Astrocyte of the hippocampus (primary cell): ENCODE measurements around the gene DUSP7.
A peak's percentile ranks its signal among the peaks of the same experiment; 100 is the strongest.

Experiments
- DNase-seq: peaks from one replicate; pipeline ENCODE4 v3.0.0; 2011; ENCODE audit warnings: low read depth, low spot score

The DUSP7 gene

GRCh38 chr3:52029535-52029934, 26.8 kb downstream of the DUSP7 start:
- DNase-seq = no peak

DNA sequence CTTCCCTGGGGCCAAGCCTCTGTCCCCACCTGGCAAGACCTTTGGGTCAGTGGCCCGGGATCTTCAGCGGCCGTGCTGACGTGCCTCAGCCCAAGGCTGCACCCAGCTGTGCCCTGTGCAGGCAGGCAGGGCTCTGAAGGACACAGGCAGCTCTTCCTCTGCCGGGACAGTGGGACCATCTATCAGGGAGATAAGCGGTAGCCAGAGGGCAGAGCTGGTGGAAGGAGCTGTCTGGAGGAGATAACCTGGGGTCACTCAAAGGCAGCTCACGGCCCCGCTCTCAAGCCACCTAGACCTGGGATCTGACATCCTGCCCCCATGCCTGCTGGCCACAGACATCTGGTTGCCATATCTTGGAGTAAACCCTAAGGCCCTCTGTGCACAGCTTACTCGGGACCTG, 27.3 kb downstream of the DUSP7 start:
- no peak for DNase-seq

DNA sequence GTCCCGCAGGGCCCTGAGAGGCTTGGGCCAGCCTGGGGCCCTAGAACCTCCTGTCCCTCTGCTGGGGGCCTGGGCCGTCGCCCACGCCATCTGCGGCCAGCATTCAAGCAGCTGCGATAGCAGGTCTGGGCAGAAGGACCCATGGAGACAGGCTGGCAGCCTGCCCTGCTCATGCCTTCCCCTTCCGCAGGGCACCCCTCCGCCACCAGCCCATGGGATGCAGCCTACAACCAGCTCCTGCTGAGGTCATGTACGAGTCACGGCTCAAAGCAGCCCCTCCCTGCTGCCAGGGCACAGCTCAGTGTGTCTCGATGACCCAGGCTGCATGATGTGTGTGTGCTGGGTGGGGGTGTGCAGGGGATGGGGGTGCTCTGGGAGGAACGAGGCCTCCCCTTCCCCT, 27.8 kb downstream of the DUSP7 start:
- no peak for DNase-seq

DNA sequence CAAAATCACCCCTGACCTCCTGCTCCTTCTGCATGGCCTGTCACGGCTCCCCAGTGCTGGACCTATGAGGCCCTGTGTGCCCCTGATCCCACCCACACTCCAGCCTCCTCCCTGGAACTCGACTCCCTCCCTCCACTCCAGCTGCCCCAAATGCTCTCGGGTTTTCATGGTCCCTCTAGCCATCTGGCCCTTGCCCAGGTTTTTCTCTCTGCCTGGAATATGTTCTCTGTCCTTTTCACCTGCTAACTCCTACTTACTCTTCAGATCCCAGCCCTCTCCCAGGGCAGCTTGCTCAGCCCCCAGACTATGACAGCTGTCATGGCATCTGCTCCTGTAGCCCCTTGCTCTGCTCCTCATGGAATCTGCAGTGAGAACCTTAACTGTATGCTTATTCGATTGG, 30.3 kb downstream of the DUSP7 start:
- DNase-seq = no peak

DNA sequence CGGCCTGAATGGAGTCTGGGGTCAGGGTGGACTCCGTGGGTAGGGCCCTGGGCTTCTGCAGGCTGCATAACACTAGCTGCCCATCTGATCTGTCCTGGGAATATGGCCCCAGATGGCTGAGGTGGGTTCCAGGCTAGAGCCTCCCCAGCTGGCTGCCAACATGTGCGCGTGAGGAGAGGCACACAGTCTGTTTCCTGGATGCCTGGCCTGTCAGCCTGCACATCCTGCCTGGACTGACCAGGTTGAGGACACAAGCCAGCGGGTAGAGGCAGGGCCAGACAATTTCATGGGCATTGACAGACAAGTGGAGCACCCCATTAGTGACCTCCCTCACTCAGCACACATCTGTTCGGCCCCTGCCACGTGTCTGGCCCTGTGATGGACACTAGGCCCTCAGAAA, 30.9 kb downstream of the DUSP7 start:
- no peak for DNase-seq

GRCh38 chr3:52024765-52025452, 31.5 kb downstream of the DUSP7 start:
- DNase-seq = no peak

GRCh38 chr3:52023860-52024764, 32.3 kb downstream of the DUSP7 start:
- no peak for DNase-seq

- no peak for DNase-seq
Measured at GRCh38 chr3:52023101-52023770, 33.1 kb downstream of the DUSP7 start.

DNA sequence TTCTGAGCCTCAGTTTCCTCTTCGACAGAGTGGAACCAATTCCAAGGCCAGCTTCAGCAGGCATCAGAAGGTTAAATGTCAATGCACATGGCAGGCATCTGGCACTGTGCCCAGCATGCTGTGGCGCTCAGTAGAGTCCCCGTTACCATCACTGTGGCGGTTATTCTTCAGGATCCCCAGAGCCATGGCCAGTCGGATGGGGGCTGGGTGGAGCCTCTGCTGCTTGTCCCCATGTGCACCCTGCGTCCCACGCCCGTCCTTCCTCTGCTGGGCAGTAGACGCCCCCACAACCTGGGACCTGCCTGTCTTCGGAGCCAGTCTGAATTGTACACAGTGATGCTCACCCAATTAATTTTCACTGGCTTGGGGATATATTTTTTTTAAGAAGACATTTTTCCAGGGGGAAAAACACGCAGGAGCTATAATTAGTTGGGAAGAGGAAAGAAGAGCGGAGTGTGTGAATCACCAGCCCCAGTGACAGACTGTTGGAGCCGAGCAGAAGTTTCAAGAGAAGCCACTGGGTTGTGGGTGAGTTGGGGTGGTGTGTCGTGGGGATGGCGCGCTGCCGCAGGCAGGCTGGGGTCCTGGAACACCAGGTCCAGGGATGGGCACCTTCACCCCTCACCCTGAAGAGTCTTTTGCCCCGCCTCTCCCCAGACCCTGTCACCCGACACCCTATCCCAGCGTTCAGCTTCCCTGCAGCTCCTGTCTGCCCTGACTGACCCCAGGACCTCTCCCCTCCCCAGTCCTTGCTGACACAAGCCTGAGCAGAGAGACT, 33.9 kb downstream of the DUSP7 start:
- peak; percentile 44 for DNase-seq

DNA sequence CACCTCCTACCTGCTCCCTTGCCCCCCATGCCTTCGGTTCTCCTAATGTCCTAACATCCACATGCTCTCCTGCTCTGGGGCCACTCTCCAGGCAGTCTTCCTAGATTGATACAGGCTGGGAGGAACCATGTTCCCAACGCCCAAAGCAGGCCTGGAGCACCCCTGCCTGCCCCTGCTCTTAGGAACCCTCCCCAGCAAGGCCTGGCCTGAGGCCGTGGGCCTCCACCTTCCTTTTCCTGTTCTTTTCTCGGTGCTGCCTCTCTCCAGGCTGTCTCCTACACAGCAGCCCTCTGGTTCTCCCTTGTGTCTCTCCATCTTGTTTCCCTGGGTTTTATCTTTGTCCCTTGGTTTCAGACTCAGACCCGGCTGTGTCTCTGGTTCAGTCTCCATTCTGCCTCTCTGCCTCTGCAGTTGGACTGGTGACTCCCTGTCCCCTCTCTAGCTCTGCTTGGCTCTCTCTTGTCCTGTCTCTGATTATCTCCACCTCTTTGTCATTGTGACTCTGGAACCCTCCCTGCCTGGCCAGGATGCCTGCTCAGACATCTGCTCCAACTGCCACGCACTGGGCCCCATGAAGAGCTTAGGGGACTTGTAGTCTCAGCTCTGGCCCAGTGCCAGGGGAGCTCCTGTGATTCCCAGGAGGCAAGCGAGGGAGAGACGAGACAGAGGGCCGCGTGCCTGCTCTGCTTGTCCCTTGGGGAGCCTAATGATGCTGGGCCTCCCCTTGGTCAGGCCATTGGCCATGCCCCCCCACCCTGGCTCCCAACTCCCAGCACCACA, 34.7 kb downstream of the DUSP7 start:
- no peak for DNase-seq

DNA sequence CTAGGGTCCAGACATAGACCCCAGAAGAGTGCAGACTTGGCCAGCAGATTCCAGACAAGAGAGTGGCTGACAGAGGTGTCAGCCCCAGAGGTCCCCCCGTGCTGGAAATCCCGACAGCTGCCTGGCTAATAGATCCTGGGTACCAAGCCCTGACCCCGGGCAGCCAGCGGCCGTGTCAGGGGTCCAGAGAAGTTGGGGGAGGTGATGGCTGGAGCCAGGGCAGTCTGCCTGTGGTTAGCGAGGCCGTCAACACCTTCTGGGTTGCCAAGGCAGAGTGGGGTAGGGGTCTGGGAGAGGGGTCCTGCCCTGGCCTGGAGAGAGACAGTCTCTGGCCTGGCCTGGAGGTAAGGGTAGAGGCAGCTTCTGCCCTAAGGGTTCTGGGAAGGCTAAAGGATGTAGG, 35.6 kb downstream of the DUSP7 start:
- no peak for DNase-seq

GRCh38 chr3:52019352-52020080, 36.9 kb downstream of the DUSP7 start:
- DNase-seq = no peak

DNA sequence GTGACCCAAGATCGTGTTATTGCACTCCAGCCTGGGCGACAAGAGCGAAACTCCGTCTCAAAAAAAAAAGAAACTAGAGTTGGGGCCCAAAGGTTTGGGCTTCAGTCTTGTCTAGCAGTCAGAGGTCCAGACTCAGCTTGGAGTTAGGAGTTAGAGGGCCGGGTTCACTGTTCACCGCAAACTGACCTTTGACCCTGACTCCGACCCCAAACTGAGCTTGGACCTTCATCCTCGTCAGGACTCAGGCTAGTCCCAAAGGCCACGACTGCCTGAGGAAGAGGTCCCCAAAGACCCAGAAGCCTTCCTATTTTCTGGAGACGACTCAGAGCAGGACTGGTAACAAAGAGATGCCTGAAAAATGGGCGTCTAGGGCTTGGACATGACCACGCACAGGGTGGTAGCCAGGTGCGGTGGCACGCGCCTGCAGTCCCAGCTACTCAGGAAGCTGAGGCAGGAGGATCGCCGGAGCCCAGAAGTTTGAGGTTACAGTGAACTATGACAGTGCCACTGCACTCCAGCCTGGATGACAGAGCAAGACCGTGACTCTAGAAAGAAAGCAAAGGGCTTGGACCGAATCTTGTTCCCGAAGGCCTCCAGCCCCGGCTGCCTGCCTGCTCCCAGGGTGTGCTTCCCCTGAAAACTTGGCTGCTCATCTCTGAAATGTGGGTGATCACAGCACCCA, 37.9 kb downstream of the DUSP7 start:
- DNase-seq = no peak

DNA sequence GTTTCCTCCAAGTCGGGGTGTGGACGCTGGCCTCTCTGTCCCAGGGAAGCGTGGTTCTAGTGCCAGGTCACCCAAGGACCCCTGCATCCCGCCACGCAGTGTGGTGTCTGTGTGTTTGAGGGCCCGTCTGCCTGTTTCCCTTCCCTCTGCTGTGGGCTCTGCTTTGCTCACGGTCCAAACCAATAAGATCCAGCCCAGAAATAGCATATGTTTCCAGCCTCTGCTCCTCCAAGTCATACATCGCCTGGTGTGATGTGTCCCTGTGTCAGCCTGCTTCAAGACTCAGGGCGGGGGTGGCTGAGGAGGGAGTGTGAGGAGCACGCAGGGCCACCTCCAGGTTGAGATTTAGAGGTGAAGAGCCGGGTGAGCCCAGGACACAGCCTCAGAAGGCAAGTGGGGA, 38.8 kb downstream of the DUSP7 start:
- no peak for DNase-seq

DNA sequence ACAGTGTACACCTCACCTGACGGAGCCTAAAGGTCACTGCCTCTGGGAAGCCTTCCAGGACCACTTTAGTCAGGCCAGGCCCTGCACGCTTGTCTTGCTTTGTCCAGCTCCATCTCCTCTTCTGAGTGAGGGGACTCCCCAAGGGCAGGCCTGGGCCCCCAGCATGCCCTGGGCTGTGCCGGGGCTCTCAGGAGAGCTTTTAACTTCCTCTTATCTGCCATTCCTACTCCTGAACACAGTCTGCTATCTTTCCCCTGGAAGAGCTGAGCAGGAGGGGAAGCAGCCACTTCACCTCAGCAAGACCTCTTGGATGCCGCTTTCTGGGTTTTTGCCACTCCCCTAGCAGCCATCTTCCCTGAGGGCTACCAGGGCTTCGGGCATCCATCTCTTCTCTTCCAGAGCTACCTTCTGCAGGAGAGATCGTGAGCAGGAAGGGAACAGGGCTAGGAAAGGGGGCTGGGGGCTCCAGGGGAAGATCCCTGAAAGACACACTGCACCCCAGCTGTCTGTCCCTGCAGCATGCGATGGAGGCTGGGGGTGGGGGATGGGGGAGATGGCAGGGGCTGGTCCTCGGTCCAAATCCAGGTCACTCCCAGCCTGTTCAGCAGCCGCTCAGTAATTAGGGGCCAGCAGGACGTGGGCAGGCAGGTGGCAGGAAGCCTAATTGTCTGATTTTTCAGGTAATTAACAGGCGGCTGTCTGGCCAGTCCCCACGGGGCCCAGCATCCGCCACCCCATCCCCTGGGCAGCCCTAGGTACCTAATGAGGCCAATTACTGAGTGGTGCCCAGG, 40.7 kb downstream of the DUSP7 start:
- DNase-seq = no peak

DNA sequence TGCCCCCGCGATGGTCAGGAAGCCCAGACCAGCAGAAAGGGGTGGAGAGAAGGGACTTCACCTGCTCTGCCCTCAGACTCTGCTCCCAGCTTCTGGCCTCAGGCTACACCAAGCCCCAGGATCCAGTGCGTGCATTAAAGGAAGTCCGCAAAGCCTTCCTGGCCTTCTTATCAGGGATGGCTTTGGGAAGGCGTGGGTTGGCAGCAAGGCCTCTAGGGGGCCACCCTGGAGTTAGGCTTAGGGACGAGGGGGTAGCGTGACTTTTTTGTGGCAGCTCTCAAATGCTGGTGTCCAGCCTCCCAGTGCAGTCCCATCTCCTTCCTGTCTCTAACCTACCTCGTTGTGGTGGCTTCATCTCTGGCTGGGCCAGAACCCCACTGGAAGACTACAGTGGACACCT, 41.8 kb downstream of the DUSP7 start:
- DNase-seq = no peak

DNA sequence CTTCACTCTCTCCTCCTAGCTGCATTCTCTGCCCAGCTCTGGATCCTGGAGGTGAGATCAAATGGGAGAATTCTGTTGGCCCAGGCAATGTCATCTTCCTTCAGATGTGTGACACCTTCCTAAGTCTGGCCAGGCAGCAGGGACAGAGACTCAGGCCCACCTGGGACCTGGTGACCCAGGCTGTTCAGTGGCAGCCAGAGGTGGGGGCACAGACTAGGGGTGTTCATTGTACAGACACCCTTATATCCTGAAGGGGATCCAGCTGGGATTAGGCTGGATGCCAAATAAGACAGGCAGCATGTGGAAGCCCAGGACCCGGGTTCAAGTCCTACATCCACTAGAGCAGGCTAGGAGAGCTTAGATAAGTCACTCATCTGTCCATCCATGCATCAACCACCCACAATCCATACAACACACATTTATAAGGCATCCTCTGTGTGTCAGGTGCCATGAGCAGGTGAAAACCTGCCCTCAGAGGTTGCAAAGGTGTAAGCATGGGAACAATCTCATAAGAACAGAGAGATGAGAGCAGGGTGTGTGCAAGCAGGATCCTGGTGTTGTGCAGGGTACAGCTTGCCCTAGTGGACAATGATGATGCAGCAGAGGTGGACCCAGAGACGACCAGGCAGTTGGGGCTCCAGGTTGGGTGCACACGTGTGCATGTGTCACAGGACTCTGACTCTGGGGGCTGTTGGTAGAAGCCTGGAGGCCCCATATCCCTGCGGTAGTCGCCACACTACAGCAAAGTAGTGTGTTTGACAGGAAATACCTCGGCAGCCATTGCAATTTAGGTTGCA, 42.4 kb downstream of the DUSP7 start:
- no peak for DNase-seq

DNA sequence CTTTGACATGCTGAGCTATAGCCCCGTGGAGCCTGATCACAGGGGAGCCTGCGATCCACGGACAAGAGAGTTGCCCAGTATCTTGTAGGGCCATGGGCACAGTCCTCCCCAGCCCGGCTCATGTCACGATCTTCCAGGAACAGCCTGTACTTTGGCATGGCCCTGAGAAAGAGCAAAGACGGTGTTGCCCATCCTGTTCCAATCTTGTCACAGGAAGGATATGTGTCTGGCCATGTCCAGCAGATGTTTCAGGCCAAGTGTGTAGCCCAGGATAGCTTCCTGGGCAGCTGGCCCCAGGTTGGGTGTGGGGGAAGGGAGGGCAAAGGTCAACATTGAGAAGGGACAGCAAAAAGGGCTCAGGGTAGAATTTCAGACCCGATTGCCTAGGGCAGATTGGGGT, 43.7 kb downstream of the DUSP7 start:
- no peak for DNase-seq
